ENCODE measurements around the gene ELOF1.

DNA sequence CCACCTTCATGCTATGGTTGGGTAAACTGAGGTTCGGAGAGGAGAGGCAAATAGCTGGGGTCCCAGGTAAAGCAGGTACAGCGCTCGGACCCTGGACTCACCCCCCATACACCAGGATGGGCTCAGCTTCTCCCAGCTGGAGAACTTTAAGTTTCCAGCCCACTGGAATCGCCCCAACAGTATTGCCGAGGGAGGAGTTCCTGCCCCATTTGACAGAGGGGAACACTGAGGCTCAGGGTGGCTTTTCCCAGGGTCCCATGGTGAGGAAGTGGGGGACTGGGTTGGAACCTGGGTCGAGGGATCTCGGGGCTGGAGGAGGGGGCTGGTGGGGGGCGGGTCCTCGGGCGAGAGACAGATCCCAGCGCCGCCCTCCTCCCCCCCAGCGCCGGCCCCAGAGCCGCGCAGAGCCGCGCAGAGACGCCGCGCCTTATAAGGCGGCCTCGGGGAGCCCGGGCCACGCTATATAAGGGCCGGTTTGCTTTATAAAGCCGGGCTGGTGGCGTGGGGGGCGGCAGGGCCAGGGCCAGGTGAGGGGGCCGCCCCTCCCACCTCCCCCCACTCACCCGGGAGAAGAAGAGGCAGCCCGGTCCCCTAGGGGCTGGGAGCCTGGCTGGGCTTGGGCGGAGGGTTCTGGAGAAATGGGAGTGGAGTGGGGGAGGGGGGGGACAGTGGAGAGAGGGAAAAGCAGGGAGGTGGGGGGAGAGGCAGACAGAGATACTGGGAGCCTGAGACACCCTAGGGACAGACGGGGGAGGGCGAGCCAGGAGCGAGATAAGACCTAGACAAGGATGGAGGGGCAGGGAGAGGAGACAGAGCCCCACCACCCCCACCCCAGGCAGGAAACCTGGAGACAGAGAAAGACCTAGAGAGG lies 19.3 kb downstream of the ELOF1 start:
- TF ChIP-seq ZFX (CRISPR knock-in tag; IDR thresholded peaks at IDR 0.05; ENCODE audit: low read depth) (no peak), POLR2A (IDR thresholded peaks at IDR 0.05; ENCODE audit: insufficient read depth in 1 of 2, low read depth in 2 of 2, low read length in 2 of 2) (no peak), ZNF781 (CRISPR knock-in tag; IDR thresholded peaks at IDR 0.05; ENCODE audit: borderline replicate concordance, not compliant biosample characterization) (no peak)
- TF ChIP-seq, protein P1, sequence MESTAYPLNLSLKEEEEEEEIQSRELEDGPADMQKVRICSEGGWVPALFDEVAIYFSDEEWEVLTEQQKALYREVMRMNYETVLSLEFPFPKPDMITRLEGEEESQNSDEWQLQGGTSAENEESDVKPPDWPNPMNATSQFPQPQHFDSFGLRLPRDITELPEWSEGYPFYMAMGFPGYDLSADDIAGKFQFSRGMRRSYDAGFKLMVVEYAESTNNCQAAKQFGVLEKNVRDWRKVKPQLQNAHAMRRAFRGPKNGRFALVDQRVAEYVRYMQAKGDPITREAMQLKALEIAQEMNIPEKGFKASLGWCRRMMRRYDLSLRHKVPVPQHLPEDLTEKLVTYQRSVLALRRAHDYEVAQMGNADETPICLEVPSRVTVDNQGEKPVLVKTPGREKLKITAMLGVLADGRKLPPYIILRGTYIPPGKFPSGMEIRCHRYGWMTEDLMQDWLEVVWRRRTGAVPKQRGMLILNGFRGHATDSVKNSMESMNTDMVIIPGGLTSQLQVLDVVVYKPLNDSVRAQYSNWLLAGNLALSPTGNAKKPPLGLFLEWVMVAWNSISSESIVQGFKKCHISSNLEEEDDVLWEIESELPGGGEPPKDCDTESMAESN (CRISPR knock-in tag; conservative IDR thresholded peaks at IDR 0.05) = no peak
- TF ChIP-seq, protein P2, sequence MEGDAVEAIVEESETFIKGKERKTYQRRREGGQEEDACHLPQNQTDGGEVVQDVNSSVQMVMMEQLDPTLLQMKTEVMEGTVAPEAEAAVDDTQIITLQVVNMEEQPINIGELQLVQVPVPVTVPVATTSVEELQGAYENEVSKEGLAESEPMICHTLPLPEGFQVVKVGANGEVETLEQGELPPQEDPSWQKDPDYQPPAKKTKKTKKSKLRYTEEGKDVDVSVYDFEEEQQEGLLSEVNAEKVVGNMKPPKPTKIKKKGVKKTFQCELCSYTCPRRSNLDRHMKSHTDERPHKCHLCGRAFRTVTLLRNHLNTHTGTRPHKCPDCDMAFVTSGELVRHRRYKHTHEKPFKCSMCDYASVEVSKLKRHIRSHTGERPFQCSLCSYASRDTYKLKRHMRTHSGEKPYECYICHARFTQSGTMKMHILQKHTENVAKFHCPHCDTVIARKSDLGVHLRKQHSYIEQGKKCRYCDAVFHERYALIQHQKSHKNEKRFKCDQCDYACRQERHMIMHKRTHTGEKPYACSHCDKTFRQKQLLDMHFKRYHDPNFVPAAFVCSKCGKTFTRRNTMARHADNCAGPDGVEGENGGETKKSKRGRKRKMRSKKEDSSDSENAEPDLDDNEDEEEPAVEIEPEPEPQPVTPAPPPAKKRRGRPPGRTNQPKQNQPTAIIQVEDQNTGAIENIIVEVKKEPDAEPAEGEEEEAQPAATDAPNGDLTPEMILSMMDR (CRISPR knock-in tag; IDR thresholded peaks at IDR 0.05) = no peak
- TF ChIP-seq, protein P3, sequence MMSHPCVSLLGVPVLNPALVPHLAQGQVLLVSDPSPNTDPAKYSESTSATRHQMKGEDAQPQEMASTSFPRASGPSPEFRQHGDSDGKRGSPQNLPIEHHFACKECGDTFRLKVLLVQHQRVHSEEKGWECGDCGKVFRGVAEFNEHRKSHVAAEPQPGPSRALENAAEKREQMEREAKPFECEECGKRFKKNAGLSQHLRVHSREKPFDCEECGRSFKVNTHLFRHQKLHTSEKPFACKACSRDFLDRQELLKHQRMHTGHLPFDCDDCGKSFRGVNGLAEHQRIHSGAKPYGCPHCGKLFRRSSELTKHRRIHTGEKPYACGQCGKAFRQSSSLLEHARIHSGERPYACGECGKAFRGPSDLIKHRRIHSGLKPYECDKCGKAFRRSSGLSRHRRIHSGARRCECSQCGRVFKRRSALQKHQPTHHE (CRISPR knock-in tag; IDR thresholded peaks at IDR 0.05; ENCODE audit: borderline replicate concordance) = no peak
- TF ChIP-seq, protein P4, sequence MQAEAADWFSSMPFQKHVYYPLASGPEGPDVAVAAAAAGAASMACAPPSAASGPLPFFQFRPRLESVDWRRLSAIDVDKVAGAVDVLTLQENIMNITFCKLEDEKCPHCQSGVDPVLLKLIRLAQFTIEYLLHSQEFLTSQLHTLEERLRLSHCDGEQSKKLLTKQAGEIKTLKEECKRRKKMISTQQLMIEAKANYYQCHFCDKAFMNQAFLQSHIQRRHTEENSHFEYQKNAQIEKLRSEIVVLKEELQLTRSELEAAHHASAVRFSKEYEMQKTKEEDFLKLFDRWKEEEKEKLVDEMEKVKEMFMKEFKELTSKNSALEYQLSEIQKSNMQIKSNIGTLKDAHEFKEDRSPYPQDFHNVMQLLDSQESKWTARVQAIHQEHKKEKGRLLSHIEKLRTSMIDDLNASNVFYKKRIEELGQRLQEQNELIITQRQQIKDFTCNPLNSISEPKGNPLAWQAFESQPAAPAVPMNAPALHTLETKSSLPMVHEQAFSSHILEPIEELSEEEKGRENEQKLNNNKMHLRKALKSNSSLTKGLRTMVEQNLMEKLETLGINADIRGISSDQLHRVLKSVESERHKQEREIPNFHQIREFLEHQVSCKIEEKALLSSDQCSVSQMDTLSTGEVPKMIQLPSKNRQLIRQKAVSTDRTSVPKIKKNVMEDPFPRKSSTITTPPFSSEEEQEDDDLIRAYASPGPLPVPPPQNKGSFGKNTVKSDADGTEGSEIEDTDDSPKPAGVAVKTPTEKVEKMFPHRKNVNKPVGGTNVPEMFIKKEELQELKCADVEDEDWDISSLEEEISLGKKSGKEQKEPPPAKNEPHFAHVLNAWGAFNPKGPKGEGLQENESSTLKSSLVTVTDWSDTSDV (CRISPR knock-in tag; IDR thresholded peaks at IDR 0.05) = no peak
- TF ChIP-seq, protein P5, sequence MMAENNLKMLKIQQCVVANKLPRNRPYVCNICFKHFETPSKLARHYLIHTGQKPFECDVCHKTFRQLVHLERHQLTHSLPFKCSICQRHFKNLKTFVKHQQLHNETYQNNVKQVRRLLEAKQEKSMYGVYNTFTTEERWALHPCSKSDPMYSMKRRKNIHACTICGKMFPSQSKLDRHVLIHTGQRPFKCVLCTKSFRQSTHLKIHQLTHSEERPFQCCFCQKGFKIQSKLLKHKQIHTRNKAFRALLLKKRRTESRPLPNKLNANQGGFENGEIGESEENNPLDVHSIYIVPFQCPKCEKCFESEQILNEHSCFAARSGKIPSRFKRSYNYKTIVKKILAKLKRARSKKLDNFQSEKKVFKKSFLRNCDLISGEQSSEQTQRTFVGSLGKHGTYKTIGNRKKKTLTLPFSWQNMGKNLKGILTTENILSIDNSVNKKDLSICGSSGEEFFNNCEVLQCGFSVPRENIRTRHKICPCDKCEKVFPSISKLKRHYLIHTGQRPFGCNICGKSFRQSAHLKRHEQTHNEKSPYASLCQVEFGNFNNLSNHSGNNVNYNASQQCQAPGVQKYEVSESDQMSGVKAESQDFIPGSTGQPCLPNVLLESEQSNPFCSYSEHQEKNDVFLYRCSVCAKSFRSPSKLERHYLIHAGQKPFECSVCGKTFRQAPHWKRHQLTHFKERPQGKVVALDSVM (CRISPR knock-in tag; IDR thresholded peaks at IDR 0.05) = no peak
